GM12873 (cell line): Measurements from ENCODE around the gene SLC39A11.

Source experiments
- CTCF ChIP-seq: IDR thresholded peaks from 2 replicates; pipeline ENCODE4 v1.5.1; 2012; ENCODE audit warnings: low read depth, mild to moderate bottlenecking, moderate library complexity, low read length, control low read depth; ENCODE audit not compliant: insufficient read depth; ENCODE audit errors: missing control alignments

The SLC39A11 gene

GRCh38 chr17:73133911-73134649 is 41.6 kb upstream of the SLC39A11 start:
- TF ChIP-seq CTCF: no peak

- TF ChIP-seq CTCF: no peak
Measured at GRCh38 chr17:73132085-73132492, 39.6 kb upstream of the SLC39A11 start.

GRCh38 chr17:73130977-73131376 is 38.5 kb upstream of the SLC39A11 start:
- no peak for TF ChIP-seq CTCF

- TF ChIP-seq CTCF: no peak
Measured at GRCh38 chr17:73128496-73128895, 36.0 kb upstream of the SLC39A11 start.

GRCh38 chr17:73126716-73127473 is 34.4 kb upstream of the SLC39A11 start:
- no peak for TF ChIP-seq CTCF

- TF ChIP-seq CTCF: no peak
Measured at GRCh38 chr17:73123606-73124320, 31.3 kb upstream of the SLC39A11 start.

GRCh38 chr17:73122953-73123605 is 30.6 kb upstream of the SLC39A11 start:
- TF ChIP-seq CTCF: no peak
